ENCODE measurements around the gene NTM.

NTM gene

GRCh38 chr11:131669401-131669780, 299.0 kb downstream of the NTM start:
- H3K79me1 ChIP-seq (ENCODE audit: low read depth, low read length), result no peaks in the 10 kb centered on the region
- H3K27me3 ChIP-seq (ENCODE audit: control insufficient read depth in 3 of 3, insufficient read depth in 3 of 3, low read depth in 1 of 3, low read length in 3 of 3), result no peaks in the 10 kb centered on the region
- no peak overlapping the region for H3K4me3 ChIP-seq (ENCODE audit: low read length in 2 of 2)
- H3K14ac ChIP-seq (ENCODE audit: low read length), result no peak overlapping the region
- H2BK5ac ChIP-seq (ENCODE audit: low read length), result no peak overlapping the region
- H3K9ac ChIP-seq (ENCODE audit: low read depth, low read length, poor library complexity), result no peak overlapping the region
- no peak overlapping the region for H4K8ac ChIP-seq (ENCODE audit: low read depth, low read length)
- no peak overlapping the region for H3K4ac ChIP-seq (ENCODE audit: low read length)
- no peak overlapping the region for H3K23ac ChIP-seq (ENCODE audit: low read depth, low read length, poor library complexity)
- peak overlapping the region; percentile 49 for H2BK15ac ChIP-seq (ENCODE audit: low read length)
- no peak overlapping the region for H3K4me2 ChIP-seq (ENCODE audit: insufficient read depth, low read length, poor library complexity, severe bottlenecking)
- H2BK12ac ChIP-seq (ENCODE audit: low read length), result no peak overlapping the region
- H2AFZ ChIP-seq (ENCODE audit: low read length), result no peak overlapping the region
- peak overlapping the region; percentile 81 for H2AK5ac ChIP-seq (ENCODE audit: low read depth, low read length)
- H3K36me3 ChIP-seq (replicated peaks in 1 of 2; ENCODE audit: control insufficient read depth in 2 of 2, insufficient read depth in 2 of 2, low read length in 2 of 2), result no peaks in the 10 kb centered on the region
- peak overlapping the region; percentile 59 for H3K27ac ChIP-seq (replicated peaks; ENCODE audit: low read length)
- no peaks in the 10 kb centered on the region for H3K9me3 ChIP-seq (replicated peaks in 1 of 2; ENCODE audit: control insufficient read depth in 2 of 2, insufficient read depth in 1 of 2, low read depth in 1 of 2, low read length in 2 of 2)
- DNase-seq (ENCODE audit: low spot score), result no peak
- peak overlapping the region; percentile 91 for H3K18ac ChIP-seq (ENCODE audit: low read length)
- H3K4me1 ChIP-seq (ENCODE audit: control insufficient read depth in 2 of 2, insufficient read depth in 1 of 2, low read depth in 1 of 2, low read length in 2 of 2), result peaks cover 0 to 10% of the 10 kb centered on the region in 2 donors
- H4K91ac ChIP-seq (ENCODE audit: low read depth, low read length, poor library complexity), result no peak overlapping the region
- no CpG with 5 or more reads among the region's 4 CpGs for WGBS, 2 donors (ENCODE audit: extremely low coverage in 2 of 2, insufficient read length in 2 of 2, insufficient replicate concordance in 1 of 2)
- no peak overlapping the region for H2BK120ac ChIP-seq (ENCODE audit: low read depth, low read length)

- Histone ChIP-seq H4K91ac (ENCODE audit: low read depth, low read length, poor library complexity) (no peak overlapping the region), H3K4me2 (ENCODE audit: insufficient read depth, low read length, poor library complexity, severe bottlenecking) (no peak overlapping the region), H3K36me3 (replicated peaks in 1 of 2; ENCODE audit: control insufficient read depth in 2 of 2, insufficient read depth in 2 of 2, low read length in 2 of 2) (no peaks in the 10 kb centered on the region), H3K4me1 (ENCODE audit: control insufficient read depth in 2 of 2, insufficient read depth in 1 of 2, low read depth in 1 of 2, low read length in 2 of 2) (peaks cover 0 to 10% of the 10 kb centered on the region in 2 donors), H3K9ac (ENCODE audit: low read depth, low read length, poor library complexity) (no peak overlapping the region), H3K18ac (ENCODE audit: low read length) (no peak overlapping the region), H2BK5ac (ENCODE audit: low read length) (peak overlapping the region; percentile 7), H2AFZ (ENCODE audit: low read length) (no peak overlapping the region), H2BK15ac (ENCODE audit: low read length) (peak overlapping the region; percentile 96), H2AK5ac (ENCODE audit: low read depth, low read length) (peak overlapping the region; percentile 94), H2BK12ac (ENCODE audit: low read length) (peak overlapping the region; percentile 1), H3K23ac (ENCODE audit: low read depth, low read length, poor library complexity) (no peak overlapping the region), H3K4ac (ENCODE audit: low read length) (no peak overlapping the region), H2BK120ac (ENCODE audit: low read depth, low read length) (no peak overlapping the region), H3K79me1 (ENCODE audit: low read depth, low read length) (no peaks in the 10 kb centered on the region), H3K27ac (replicated peaks; ENCODE audit: low read length) (no peak overlapping the region), H3K9me3 (replicated peaks in 1 of 2; ENCODE audit: control insufficient read depth in 2 of 2, insufficient read depth in 1 of 2, low read depth in 1 of 2, low read length in 2 of 2) (no peaks in the 10 kb centered on the region), H4K8ac (ENCODE audit: low read depth, low read length) (no peak overlapping the region), H3K4me3 (ENCODE audit: low read length in 2 of 2) (no peak overlapping the region), H3K14ac (ENCODE audit: low read length) (no peak overlapping the region), H3K27me3 (ENCODE audit: control insufficient read depth in 3 of 3, insufficient read depth in 3 of 3, low read depth in 1 of 3, low read length in 3 of 3) (no peaks in the 10 kb centered on the region)
- DNase-seq (ENCODE audit: low spot score), result no peak
- no CpG with 5 or more reads among the region's 3 CpGs for WGBS, 2 donors (ENCODE audit: extremely low coverage in 2 of 2, insufficient read length in 2 of 2, insufficient replicate concordance in 1 of 2)
Observed at GRCh38 chr11:131670876-131671275, 300.5 kb downstream of the NTM start.

GRCh38 chr11:131671320-131671719, 300.9 kb downstream of the NTM start:
- Histone ChIP-seq H4K8ac (ENCODE audit: low read depth, low read length) (no peak overlapping the region), H3K36me3 (replicated peaks in 1 of 2; ENCODE audit: control insufficient read depth in 2 of 2, insufficient read depth in 2 of 2, low read length in 2 of 2) (no peaks in the 10 kb centered on the region), H3K79me1 (ENCODE audit: low read depth, low read length) (no peaks in the 10 kb centered on the region), H2BK15ac (ENCODE audit: low read length) (peak overlapping the region; percentile 96), H2BK120ac (ENCODE audit: low read depth, low read length) (no peak overlapping the region), H3K4me1 (ENCODE audit: control insufficient read depth in 2 of 2, insufficient read depth in 1 of 2, low read depth in 1 of 2, low read length in 2 of 2) (peaks cover 0 to 10% of the 10 kb centered on the region in 2 donors), H2AK5ac (ENCODE audit: low read depth, low read length) (peak overlapping the region; percentile 94), H2BK12ac (ENCODE audit: low read length) (peak overlapping the region; percentile 4), H3K4me3 (ENCODE audit: low read length in 2 of 2) (no peak overlapping the region), H2AFZ (ENCODE audit: low read length) (no peak overlapping the region), H3K27me3 (ENCODE audit: control insufficient read depth in 3 of 3, insufficient read depth in 3 of 3, low read depth in 1 of 3, low read length in 3 of 3) (no peaks in the 10 kb centered on the region), H3K27ac (replicated peaks; ENCODE audit: low read length) (no peak overlapping the region), H3K4me2 (ENCODE audit: insufficient read depth, low read length, poor library complexity, severe bottlenecking) (no peak overlapping the region), H3K9me3 (replicated peaks in 1 of 2; ENCODE audit: control insufficient read depth in 2 of 2, insufficient read depth in 1 of 2, low read depth in 1 of 2, low read length in 2 of 2) (no peaks in the 10 kb centered on the region), H3K9ac (ENCODE audit: low read depth, low read length, poor library complexity) (no peak overlapping the region), H3K18ac (ENCODE audit: low read length) (peak overlapping the region; percentile 66), H3K14ac (ENCODE audit: low read length) (no peak overlapping the region), H2BK5ac (ENCODE audit: low read length) (peak overlapping the region; percentile 7), H4K91ac (ENCODE audit: low read depth, low read length, poor library complexity) (no peak overlapping the region), H3K23ac (ENCODE audit: low read depth, low read length, poor library complexity) (no peak overlapping the region), H3K4ac (ENCODE audit: low read length) (no peak overlapping the region)
- WGBS, 2 donors (ENCODE audit: extremely low coverage in 2 of 2, insufficient read length in 2 of 2, insufficient replicate concordance in 1 of 2), result no CpG with 5 or more reads among the region's 8 CpGs
- no peak for DNase-seq (ENCODE audit: low spot score)

GRCh38 chr11:131671734-131672133, 301.3 kb downstream of the NTM start:
- Histone ChIP-seq H3K4ac (ENCODE audit: low read length) (no peak overlapping the region), H3K4me3 (ENCODE audit: low read length in 2 of 2) (no peak overlapping the region), H2BK12ac (ENCODE audit: low read length) (no peak overlapping the region), H3K27me3 (ENCODE audit: control insufficient read depth in 3 of 3, insufficient read depth in 3 of 3, low read depth in 1 of 3, low read length in 3 of 3) (no peaks in the 10 kb centered on the region), H3K79me1 (ENCODE audit: low read depth, low read length) (no peaks in the 10 kb centered on the region), H2BK120ac (ENCODE audit: low read depth, low read length) (peak overlapping the region; percentile 51), H3K36me3 (replicated peaks in 1 of 2; ENCODE audit: control insufficient read depth in 2 of 2, insufficient read depth in 2 of 2, low read length in 2 of 2) (no peaks in the 10 kb centered on the region), H3K18ac (ENCODE audit: low read length) (peak overlapping the region; percentile 82), H3K9me3 (replicated peaks in 1 of 2; ENCODE audit: control insufficient read depth in 2 of 2, insufficient read depth in 1 of 2, low read depth in 1 of 2, low read length in 2 of 2) (no peaks in the 10 kb centered on the region), H2AK5ac (ENCODE audit: low read depth, low read length) (no peak overlapping the region), H2BK5ac (ENCODE audit: low read length) (peak overlapping the region; percentile 7), H4K91ac (ENCODE audit: low read depth, low read length, poor library complexity) (no peak overlapping the region), H3K23ac (ENCODE audit: low read depth, low read length, poor library complexity) (no peak overlapping the region), H2BK15ac (ENCODE audit: low read length) (peak overlapping the region; percentile 80), H4K8ac (ENCODE audit: low read depth, low read length) (no peak overlapping the region), H2AFZ (ENCODE audit: low read length) (no peak overlapping the region), H3K9ac (ENCODE audit: low read depth, low read length, poor library complexity) (no peak overlapping the region), H3K4me1 (ENCODE audit: control insufficient read depth in 2 of 2, insufficient read depth in 1 of 2, low read depth in 1 of 2, low read length in 2 of 2) (peaks cover 0 to 10% of the 10 kb centered on the region in 2 donors), H3K14ac (ENCODE audit: low read length) (no peak overlapping the region), H3K4me2 (ENCODE audit: insufficient read depth, low read length, poor library complexity, severe bottlenecking) (no peak overlapping the region), H3K27ac (replicated peaks; ENCODE audit: low read length) (no peak overlapping the region)
- no peak for DNase-seq (ENCODE audit: low spot score)
- no CpG with 5 or more reads among the region's 12 CpGs for WGBS, 2 donors (ENCODE audit: extremely low coverage in 2 of 2, insufficient read length in 2 of 2, insufficient replicate concordance in 1 of 2)

Data from neuronal stem cell (in vitro differentiated cells).